ENCODE data around the gene ATG4B. TPM values are rescaled to one million over a fixed set of nuclear protein-coding genes. Genes with fewer than 3 reads are reported as not detected.

ATG4B gene
- total and polyA plus RNA-seq, 9 donors: 37.1 to 70.4 (median 53.3) TPM

DNA sequence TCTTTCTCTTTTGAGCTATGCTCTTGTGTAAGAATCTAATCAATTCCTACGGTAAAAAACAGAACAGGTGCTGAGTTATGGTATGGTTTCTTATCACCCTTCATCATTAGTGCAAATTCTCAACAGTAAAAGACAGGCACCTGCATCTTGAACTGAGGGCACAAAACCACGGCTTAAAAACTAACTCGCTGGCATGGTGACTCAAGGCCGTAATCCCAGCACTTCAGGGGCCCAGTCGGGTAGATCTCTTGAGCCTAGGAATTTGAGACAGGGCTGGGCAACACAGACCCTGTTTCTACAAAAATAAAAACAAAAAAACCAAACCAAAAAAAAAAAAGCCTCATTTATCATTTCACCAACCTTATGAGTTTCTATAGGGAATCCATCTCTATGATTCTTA is 33.8 kb upstream of the ATG4B start:
- H3K27me3 ChIP-seq: no peaks in the 10 kb centered on the region
- TF ChIP-seq, protein P1, sequence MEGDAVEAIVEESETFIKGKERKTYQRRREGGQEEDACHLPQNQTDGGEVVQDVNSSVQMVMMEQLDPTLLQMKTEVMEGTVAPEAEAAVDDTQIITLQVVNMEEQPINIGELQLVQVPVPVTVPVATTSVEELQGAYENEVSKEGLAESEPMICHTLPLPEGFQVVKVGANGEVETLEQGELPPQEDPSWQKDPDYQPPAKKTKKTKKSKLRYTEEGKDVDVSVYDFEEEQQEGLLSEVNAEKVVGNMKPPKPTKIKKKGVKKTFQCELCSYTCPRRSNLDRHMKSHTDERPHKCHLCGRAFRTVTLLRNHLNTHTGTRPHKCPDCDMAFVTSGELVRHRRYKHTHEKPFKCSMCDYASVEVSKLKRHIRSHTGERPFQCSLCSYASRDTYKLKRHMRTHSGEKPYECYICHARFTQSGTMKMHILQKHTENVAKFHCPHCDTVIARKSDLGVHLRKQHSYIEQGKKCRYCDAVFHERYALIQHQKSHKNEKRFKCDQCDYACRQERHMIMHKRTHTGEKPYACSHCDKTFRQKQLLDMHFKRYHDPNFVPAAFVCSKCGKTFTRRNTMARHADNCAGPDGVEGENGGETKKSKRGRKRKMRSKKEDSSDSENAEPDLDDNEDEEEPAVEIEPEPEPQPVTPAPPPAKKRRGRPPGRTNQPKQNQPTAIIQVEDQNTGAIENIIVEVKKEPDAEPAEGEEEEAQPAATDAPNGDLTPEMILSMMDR (IDR thresholded peaks at IDR 0.05): no peak
- no peak for TF ChIP-seq POLR2A (IDR thresholded peaks at IDR 0.05)
- TF ChIP-seq EP300 (IDR thresholded peaks at IDR 0.05): no peak
- H3K36me3 ChIP-seq: no peaks in the 10 kb centered on the region
- no peak overlapping the region for H3K4me3 ChIP-seq
- intact Hi-C loops (cut with DNase I): no loop called here
- peak in 1 of 5 donors; percentile 2 for DNase-seq
- no peaks in the 10 kb centered on the region for H3K4me1 ChIP-seq (ENCODE audit: insufficient read depth)
- 82 to 88% (median 85%) methylated on average over 5 of the region's 5 CpGs for WGBS, 3 donors
- no peaks in the 10 kb centered on the region for H3K9me3 ChIP-seq
- no peak overlapping the region for H3K27ac ChIP-seq

DNA sequence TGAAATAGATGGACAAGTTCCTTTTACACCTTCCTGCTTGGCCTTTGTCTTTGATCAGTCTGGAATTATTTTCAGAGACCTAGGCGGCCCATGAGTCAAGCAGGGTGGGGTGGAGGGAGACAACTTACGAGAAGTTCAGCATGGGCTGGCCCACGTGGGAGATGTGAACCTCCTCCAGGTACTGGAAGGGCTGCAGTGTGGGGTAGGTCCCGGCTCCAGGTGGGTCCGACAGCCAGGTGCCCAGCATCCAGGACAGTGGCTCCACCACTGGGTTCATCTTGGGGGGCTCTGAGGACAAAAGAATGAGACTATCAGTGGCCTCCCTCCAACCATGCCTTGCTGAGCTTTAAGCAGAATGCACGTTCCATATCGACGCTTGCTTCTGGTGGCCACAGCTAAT is 31.3 kb upstream of the ATG4B start:
- peaks cover 10% of the 10 kb centered on the region for H3K4me1 ChIP-seq (ENCODE audit: insufficient read depth)
- no peaks in the 10 kb centered on the region for H3K36me3 ChIP-seq
- peak in 1 of 5 donors; percentile 6 for DNase-seq
- 92 to 95% (median 93%) methylated on average over 8 of the region's 8 CpGs for WGBS, 3 donors
- H3K27ac ChIP-seq: no peak overlapping the region
- TF ChIP-seq POLR2A (IDR thresholded peaks at IDR 0.05): no peak
- TF ChIP-seq EP300 (IDR thresholded peaks at IDR 0.05): no peak
- TF ChIP-seq, protein P1 (IDR thresholded peaks at IDR 0.05): no peak
- no peak overlapping the region for H3K4me3 ChIP-seq
- intact Hi-C loops (cut with DNase I): no loop called here
- H3K27me3 ChIP-seq: no peaks in the 10 kb centered on the region
- H3K9me3 ChIP-seq: no peaks in the 10 kb centered on the region

DNA sequence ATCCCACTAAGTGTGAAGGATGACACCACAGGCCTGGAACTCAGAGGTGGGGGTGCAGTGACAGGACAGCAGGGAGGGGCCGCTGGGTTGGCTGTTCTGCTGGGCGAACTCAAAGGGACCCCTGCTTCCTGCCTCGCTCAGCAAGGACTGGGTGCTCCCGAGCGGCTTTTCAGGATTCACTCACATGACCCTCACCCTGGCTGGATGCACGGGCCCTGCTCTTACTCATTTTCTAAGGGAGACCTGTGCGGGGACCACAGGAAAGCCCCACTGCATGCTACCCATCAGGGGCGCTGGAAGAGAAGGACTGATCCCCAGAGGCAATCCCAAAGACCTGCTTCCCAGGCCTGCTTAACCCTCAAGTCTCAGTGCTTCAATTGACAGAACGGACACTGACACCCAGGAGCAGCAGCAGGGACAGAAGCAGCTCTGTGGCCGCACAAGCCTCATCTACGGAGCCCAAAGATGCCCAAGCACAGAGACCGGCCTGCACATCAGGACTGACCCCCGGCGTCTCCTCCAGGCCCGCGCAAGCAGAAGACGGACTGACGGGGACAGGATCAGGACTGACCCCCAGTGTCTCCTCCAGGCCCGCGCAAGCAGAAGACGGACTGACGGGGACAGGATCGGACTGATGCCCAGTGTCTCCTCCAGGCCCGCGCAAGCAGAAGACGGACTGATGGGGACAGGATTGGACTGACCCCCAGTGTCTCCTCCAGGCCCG is 30.2 kb upstream of the ATG4B start:
- Histone ChIP-seq H3K27ac (no peak overlapping the region), H3K27me3 (no peaks in the 10 kb centered on the region), H3K9me3 (no peaks in the 10 kb centered on the region), H3K4me1 (ENCODE audit: insufficient read depth) (peaks cover 13% of the 10 kb centered on the region), H3K4me3 (no peak overlapping the region), H3K36me3 (no peaks in the 10 kb centered on the region)
- DNase-seq: no peak
- 95% methylated on average over 27 of the region's 27 CpGs for WGBS, 3 donors
- intact Hi-C loops (cut with DNase I): no loop called here
- TF ChIP-seq, protein P1 (IDR thresholded peaks at IDR 0.05): no peak
- TF ChIP-seq EP300 (IDR thresholded peaks at IDR 0.05): no peak
- no peak for TF ChIP-seq POLR2A (IDR thresholded peaks at IDR 0.05)

DNA sequence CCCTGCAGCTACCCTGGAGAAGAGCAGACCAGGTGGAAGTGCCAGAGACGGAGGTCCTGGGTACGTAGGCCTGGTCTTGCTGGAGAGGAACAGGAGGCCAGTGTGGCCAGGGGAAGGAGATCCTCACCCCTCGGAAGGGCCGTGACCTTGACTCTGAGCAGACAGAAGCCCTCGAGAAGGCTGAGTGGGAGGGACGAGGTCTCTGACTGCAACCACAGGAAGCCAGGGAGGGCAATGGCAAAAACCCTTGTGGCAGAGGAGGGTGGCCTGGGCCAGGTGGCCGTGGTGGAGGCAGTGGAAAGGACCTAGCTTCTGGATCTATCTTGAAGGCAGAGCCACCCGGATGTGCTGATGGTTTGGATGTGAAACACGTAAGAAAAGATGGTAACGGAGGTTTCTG is 28.6 kb upstream of the ATG4B start:
- 78 to 83% (median 79%) methylated on average over 10 of the region's 10 CpGs for WGBS, 3 donors
- TF ChIP-seq EP300 (IDR thresholded peaks at IDR 0.05) (no peak), POLR2A (IDR thresholded peaks at IDR 0.05) (no peak)
- TF ChIP-seq, protein P1 (IDR thresholded peaks at IDR 0.05): no peak
- DNase-seq: peak in 1 of 5 donors; percentile 35
- Histone ChIP-seq H3K27me3 (no peaks in the 10 kb centered on the region), H3K9me3 (no peaks in the 10 kb centered on the region), H3K36me3 (no peaks in the 10 kb centered on the region), H3K27ac (no peak overlapping the region), H3K4me1 (ENCODE audit: insufficient read depth) (peaks cover 15% of the 10 kb centered on the region), H3K4me3 (no peak overlapping the region)
- intact Hi-C loops (cut with DNase I): no loop called here

Data from ovary (tissue), 9 donors.